GM23338 (cell line): Measurements from ENCODE around the gene RAD51B. TPM values are rescaled to one million over a fixed set of nuclear protein-coding genes. Genes with fewer than 3 reads are reported as not detected.

Source experiments
- ATAC-seq: fragments of 200-7000 bp; cut with Tn5 transposase; 3 replicates; pipeline ENCODE4 v1.9.1; 2020
- DNase-seq: peaks from one replicate; pipeline ENCODE4 v3.0.0-alpha.2; 2015; ENCODE audit warnings: low spot score
- H2AFZ ChIP-seq: fragments of 200-600 bp; sonication (generic); 2 replicates; pipeline ENCODE4 v1.8.0; 2016; ENCODE audit warnings: antibody characterized with exemption, mild to moderate bottlenecking, moderate library complexity
- H3F3A ChIP-seq: fragments of 200-600 bp; sonication (generic); replicated peaks from 2 replicates; pipeline ENCODE4 v1.8.0; 2017; ENCODE audit warnings: antibody characterized with exemption, mixed run types, low read depth
- H3K27ac ChIP-seq: fragments of 200-600 bp; sonication (generic); 2 replicates; pipeline ENCODE4 v1.6.1; 2016; ENCODE audit warnings: low read depth
- H3K27me3 ChIP-seq: fragments of 200-600 bp; sonication (generic); 2 replicates; pipeline ENCODE4 v1.8.0; 2016; ENCODE audit warnings: mild to moderate bottlenecking, mixed run types, moderate library complexity; ENCODE audit not compliant: insufficient read depth
- H3K36me3 ChIP-seq: fragments of 200-600 bp; sonication (generic); 2 replicates; pipeline ENCODE4 v1.8.0; 2016; ENCODE audit warnings: mild to moderate bottlenecking; ENCODE audit not compliant: insufficient read depth
- H3K4me1 ChIP-seq: fragments of 200-600 bp; sonication (generic); 2 replicates; pipeline ENCODE4 v1.8.0; 2016; ENCODE audit warnings: mild to moderate bottlenecking, moderate library complexity; ENCODE audit not compliant: insufficient read depth
- H3K4me2 ChIP-seq: fragments of 200-600 bp; sonication (generic); 2 replicates; pipeline ENCODE4 v1.7.1; 2017; ENCODE audit warnings: mixed run types
- H3K4me3 ChIP-seq: fragments of 200-600 bp; sonication (generic); 2 replicates; pipeline ENCODE4 v1.6.1; 2016; ENCODE audit warnings: mixed run types
- H3K79me2 ChIP-seq: fragments of 200-600 bp; sonication (generic); replicated peaks from 2 replicates; pipeline ENCODE4 v1.8.0; 2017; ENCODE audit warnings: mild to moderate bottlenecking; ENCODE audit not compliant: insufficient read depth
- H3K9me2 ChIP-seq: fragments of 200-600 bp; sonication (generic); 2 replicates; pipeline ENCODE4 v1.8.0; 2017; ENCODE audit not compliant: insufficient read depth
- H4K20me1 ChIP-seq: fragments of 200-600 bp; sonication (generic); replicated peaks from 2 replicates; pipeline ENCODE4 v1.8.0; 2017; ENCODE audit warnings: mild to moderate bottlenecking; ENCODE audit not compliant: insufficient read depth
- H3K27ac Mint-ChIP-seq: 2 replicates; pipeline ENCODE4 v1.8.0; 2020; ENCODE audit warnings: inconsistent platforms, mild to moderate bottlenecking, moderate library complexity, mixed read lengths
- H3K27me3 Mint-ChIP-seq: 3 replicates; pipeline ENCODE4 v1.8.0; 2022; ENCODE audit warnings: low read depth, mild to moderate bottlenecking, moderate library complexity, mixed read lengths, inconsistent platforms; ENCODE audit not compliant: insufficient read depth, poor library complexity
- H3K36me3 Mint-ChIP-seq: 3 replicates; pipeline ENCODE4 v1.8.0; 2021; ENCODE audit warnings: low read depth, mild to moderate bottlenecking, inconsistent platforms, moderate library complexity, mixed read lengths
- H3K4me1 Mint-ChIP-seq: 3 replicates; pipeline ENCODE4 v1.8.0; 2020; ENCODE audit warnings: mild to moderate bottlenecking, inconsistent platforms, mixed read lengths
- H3K4me3 Mint-ChIP-seq: 3 replicates; pipeline ENCODE4 v1.8.0; 2021; ENCODE audit warnings: moderate library complexity, mild to moderate bottlenecking, inconsistent platforms, mixed read lengths
- H3K9me3 Mint-ChIP-seq: 3 replicates; pipeline ENCODE4 v1.8.0; 2020; ENCODE audit warnings: moderate library complexity, mild to moderate bottlenecking, inconsistent platforms, mixed read lengths
- CREB1 ChIP-seq: fragments of 250-450 bp; sonication (Bioruptor Pico); IDR thresholded peaks from 2 replicates; pipeline ENCODE4 v1.5.0; 2020; ENCODE audit warnings: low read depth, mild to moderate bottlenecking, moderate library complexity
- EZH2 ChIP-seq: fragments of 200-600 bp; sonication (generic); IDR thresholded peaks from one replicate; pipeline ENCODE4 v1.8.0; 2017; ENCODE audit warnings: antibody characterized with exemption, mild to moderate bottlenecking, low read depth; ENCODE audit not compliant: unreplicated experiment
- EZH2phosphoT487 ChIP-seq: fragments of 200-600 bp; sonication (generic); IDR thresholded peaks from one replicate; pipeline ENCODE4 v1.8.1; 2018; ENCODE audit warnings: antibody characterized with exemption; ENCODE audit not compliant: unreplicated experiment
- JUNB ChIP-seq: IDR thresholded peaks from one replicate; pipeline ENCODE4 v1.6.1; 2016; ENCODE audit warnings: antibody characterized with exemption; ENCODE audit not compliant: unreplicated experiment
- NANOG ChIP-seq: IDR thresholded peaks from 2 replicates; pipeline ENCODE4 v1.6.1; 2016; ENCODE audit warnings: antibody characterized with exemption, borderline replicate concordance
- POLR2AphosphoS5 ChIP-seq: IDR thresholded peaks from 2 replicates; pipeline ENCODE4 v1.6.1; 2016; ENCODE audit warnings: antibody characterized with exemption, low read depth
- STAT1 ChIP-seq: IDR thresholded peaks from one replicate; pipeline ENCODE4 v1.6.1; 2016; ENCODE audit warnings: antibody characterized with exemption; ENCODE audit not compliant: unreplicated experiment
- ZNF114 ChIP-seq: fragments of 250-450 bp; sonication (Bioruptor Pico); IDR thresholded peaks from 2 replicates; pipeline ENCODE4 v1.5.0; 2020; ENCODE audit warnings: mild to moderate bottlenecking, moderate library complexity
- ZNF331 ChIP-seq: fragments of 250-450 bp; sonication (Bioruptor Pico); IDR thresholded peaks from 2 replicates; pipeline ENCODE4 v1.5.0; 2020; ENCODE audit warnings: low read depth, mild to moderate bottlenecking, moderate library complexity
- polyA plus RNA-seq: library from polyadenylated mRNA; unstranded; fragments of >200 nt; fragmentation: Nextera tagmentation; extraction: Ambion mirVana; gene quantifications from 2 replicates; pipeline ENCODE4 v1.2.1, GENCODE V29; 2016
- total RNA-seq: library from RNA; depleted of rRNA; stranded (reverse); fragments of >200 nt; shearing (Covaris generic); gene quantifications from 2 replicates; pipeline ENCODE4 v1.2.3, GENCODE V29; 2014
- TF ChIP-seq, protein P1 (sequence below): fragments of 250-450 bp; sonication (Bioruptor Pico); IDR thresholded peaks from 2 replicates; pipeline ENCODE4 v1.5.0; 2020; ENCODE audit warnings: mild to moderate bottlenecking, moderate library complexity
- TF ChIP-seq, protein P2 (sequence below): IDR thresholded peaks from 2 replicates; pipeline ENCODE4 v1.6.1; 2016; ENCODE audit warnings: antibody characterized with exemption
- TF ChIP-seq, protein P3 (sequence below), 2 experiments: fragments of 200-600 bp in 1 of 2; sonication (generic) in 1 of 2; conservative IDR thresholded peaks; 2 replicates each; pipeline versions ENCODE4 v1.5.1 to v1.6.1; 2016 to 2017; ENCODE audit warnings: antibody characterized with exemption in 2 of 2, low read depth in 2 of 2, mild to moderate bottlenecking in 2 of 2, moderate library complexity in 1 of 2
- TF ChIP-seq, protein P4 (sequence below): IDR thresholded peaks from one replicate; pipeline ENCODE4 v1.6.1; 2018; ENCODE audit warnings: antibody characterized with exemption; ENCODE audit not compliant: unreplicated experiment

The RAD51B gene
- total and polyA plus RNA-seq, 2 experiments from 2014 or later, result 15.7 to 29.1 TPM

DNA sequence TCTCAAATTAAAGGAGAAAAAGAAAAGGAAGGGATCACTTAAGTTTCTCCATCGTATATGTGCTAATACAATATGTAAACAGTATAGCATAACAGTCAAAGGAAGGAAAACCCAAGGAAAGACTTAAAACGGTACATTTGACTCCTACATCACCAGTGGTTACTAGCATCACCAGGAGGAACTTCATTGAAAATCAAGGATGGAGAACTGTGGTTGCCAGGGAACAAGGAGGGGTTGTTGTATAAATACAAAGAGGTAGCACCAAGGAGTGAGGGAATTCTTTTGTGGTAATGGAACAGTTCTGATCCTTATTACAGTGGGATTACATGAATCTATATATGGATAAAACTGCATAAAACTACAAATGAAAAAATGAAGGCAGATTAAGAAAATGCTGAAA lies 4.8 kb upstream of the RAD51B start:
- Histone ChIP-seq H3K4me1 (peaks cover 10% of the 10 kb centered on the region), H3K79me2 (peaks cover 21% of the 10 kb centered on the region), H2AFZ (no peak overlapping the region), H3K27ac (no peak overlapping the region), H3F3A (no peaks in the 10 kb centered on the region), H3K27me3 (no peaks in the 10 kb centered on the region), H3K4me3 (peak overlapping the region; percentile 71), H4K20me1 (no peaks in the 10 kb centered on the region), H3K4me2 (peak overlapping the region; percentile 95), H3K36me3 (peaks cover 16% of the 10 kb centered on the region; the same call in 1 of the 2 replicates), H3K9me2 (no peaks in the 10 kb centered on the region)
- peak overlapping the region; percentile 93 for H3K4me3 Mint-ChIP-seq
- H3K27ac Mint-ChIP-seq, result no peak overlapping the region
- peaks cover 14% of the 10 kb centered on the region for H3K27me3 Mint-ChIP-seq
- H3K36me3 Mint-ChIP-seq, result peaks cover 21% of the 10 kb centered on the region
- H3K4me1 Mint-ChIP-seq, result peaks cover 17% of the 10 kb centered on the region
- ATAC-seq (no peak), DNase-seq (peak; percentile 46)
- no peaks in the 10 kb centered on the region for H3K9me3 Mint-ChIP-seq
- TF ChIP-seq ZNF114 (CRISPR knock-in tag), result no peak
- TF ChIP-seq, protein P1, sequence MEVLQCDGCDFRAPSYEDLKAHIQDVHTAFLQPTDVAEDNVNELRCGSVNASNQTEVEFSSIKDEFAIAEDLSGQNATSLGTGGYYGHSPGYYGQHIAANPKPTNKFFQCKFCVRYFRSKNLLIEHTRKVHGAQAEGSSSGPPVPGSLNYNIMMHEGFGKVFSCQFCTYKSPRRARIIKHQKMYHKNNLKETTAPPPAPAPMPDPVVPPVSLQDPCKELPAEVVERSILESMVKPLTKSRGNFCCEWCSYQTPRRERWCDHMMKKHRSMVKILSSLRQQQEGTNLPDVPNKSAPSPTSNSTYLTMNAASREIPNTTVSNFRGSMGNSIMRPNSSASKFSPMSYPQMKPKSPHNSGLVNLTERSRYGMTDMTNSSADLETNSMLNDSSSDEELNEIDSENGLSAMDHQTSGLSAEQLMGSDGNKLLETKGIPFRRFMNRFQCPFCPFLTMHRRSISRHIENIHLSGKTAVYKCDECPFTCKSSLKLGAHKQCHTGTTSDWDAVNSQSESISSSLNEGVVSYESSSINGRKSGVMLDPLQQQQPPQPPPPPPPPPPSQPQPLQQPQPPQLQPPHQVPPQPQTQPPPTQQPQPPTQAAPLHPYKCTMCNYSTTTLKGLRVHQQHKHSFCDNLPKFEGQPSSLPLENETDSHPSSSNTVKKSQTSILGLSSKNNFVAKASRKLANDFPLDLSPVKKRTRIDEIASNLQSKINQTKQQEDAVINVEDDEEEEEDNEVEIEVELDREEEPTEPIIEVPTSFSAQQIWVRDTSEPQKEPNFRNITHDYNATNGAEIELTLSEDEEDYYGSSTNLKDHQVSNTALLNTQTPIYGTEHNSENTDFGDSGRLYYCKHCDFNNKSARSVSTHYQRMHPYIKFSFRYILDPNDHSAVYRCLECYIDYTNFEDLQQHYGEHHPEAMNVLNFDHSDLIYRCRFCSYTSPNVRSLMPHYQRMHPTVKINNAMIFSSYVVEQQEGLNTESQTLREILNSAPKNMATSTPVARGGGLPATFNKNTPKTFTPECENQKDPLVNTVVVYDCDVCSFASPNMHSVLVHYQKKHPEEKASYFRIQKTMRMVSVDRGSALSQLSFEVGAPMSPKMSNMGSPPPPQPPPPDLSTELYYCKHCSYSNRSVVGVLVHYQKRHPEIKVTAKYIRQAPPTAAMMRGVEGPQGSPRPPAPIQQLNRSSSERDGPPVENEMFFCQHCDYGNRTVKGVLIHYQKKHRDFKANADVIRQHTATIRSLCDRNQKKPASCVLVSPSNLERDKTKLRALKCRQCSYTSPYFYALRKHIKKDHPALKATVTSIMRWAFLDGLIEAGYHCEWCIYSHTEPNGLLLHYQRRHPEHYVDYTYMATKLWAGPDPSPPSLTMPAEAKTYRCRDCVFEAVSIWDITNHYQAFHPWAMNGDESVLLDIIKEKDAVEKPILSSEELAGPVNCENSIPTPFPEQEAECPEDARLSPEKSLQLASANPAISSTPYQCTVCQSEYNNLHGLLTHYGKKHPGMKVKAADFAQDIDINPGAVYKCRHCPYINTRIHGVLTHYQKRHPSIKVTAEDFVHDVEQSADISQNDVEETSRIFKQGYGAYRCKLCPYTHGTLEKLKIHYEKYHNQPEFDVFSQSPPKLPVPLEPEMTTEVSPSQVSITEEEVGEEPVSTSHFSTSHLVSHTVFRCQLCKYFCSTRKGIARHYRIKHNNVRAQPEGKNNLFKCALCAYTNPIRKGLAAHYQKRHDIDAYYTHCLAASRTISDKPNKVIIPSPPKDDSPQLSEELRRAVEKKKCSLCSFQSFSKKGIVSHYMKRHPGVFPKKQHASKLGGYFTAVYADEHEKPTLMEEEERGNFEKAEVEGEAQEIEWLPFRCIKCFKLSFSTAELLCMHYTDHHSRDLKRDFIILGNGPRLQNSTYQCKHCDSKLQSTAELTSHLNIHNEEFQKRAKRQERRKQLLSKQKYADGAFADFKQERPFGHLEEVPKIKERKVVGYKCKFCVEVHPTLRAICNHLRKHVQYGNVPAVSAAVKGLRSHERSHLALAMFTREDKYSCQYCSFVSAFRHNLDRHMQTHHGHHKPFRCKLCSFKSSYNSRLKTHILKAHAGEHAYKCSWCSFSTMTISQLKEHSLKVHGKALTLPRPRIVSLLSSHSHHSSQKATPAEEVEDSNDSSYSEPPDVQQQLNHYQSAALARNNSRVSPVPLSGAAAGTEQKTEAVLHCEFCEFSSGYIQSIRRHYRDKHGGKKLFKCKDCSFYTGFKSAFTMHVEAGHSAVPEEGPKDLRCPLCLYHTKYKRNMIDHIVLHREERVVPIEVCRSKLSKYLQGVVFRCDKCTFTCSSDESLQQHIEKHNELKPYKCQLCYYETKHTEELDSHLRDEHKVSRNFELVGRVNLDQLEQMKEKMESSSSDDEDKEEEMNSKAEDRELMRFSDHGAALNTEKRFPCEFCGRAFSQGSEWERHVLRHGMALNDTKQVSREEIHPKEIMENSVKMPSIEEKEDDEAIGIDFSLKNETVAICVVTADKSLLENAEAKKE, result no peak
- TF ChIP-seq EZH2, result no peak
- TF ChIP-seq CREB1, result no peak
- TF ChIP-seq JUNB, result no peak
- TF ChIP-seq, protein P2, sequence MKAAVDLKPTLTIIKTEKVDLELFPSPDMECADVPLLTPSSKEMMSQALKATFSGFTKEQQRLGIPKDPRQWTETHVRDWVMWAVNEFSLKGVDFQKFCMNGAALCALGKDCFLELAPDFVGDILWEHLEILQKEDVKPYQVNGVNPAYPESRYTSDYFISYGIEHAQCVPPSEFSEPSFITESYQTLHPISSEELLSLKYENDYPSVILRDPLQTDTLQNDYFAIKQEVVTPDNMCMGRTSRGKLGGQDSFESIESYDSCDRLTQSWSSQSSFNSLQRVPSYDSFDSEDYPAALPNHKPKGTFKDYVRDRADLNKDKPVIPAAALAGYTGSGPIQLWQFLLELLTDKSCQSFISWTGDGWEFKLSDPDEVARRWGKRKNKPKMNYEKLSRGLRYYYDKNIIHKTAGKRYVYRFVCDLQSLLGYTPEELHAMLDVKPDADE, result no peak
- TF ChIP-seq, protein P3, sequence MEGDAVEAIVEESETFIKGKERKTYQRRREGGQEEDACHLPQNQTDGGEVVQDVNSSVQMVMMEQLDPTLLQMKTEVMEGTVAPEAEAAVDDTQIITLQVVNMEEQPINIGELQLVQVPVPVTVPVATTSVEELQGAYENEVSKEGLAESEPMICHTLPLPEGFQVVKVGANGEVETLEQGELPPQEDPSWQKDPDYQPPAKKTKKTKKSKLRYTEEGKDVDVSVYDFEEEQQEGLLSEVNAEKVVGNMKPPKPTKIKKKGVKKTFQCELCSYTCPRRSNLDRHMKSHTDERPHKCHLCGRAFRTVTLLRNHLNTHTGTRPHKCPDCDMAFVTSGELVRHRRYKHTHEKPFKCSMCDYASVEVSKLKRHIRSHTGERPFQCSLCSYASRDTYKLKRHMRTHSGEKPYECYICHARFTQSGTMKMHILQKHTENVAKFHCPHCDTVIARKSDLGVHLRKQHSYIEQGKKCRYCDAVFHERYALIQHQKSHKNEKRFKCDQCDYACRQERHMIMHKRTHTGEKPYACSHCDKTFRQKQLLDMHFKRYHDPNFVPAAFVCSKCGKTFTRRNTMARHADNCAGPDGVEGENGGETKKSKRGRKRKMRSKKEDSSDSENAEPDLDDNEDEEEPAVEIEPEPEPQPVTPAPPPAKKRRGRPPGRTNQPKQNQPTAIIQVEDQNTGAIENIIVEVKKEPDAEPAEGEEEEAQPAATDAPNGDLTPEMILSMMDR (conservative IDR thresholded peaks at IDR 0.05; ENCODE audit: low read depth in 2 of 2), result no peak
- TF ChIP-seq, protein P4, sequence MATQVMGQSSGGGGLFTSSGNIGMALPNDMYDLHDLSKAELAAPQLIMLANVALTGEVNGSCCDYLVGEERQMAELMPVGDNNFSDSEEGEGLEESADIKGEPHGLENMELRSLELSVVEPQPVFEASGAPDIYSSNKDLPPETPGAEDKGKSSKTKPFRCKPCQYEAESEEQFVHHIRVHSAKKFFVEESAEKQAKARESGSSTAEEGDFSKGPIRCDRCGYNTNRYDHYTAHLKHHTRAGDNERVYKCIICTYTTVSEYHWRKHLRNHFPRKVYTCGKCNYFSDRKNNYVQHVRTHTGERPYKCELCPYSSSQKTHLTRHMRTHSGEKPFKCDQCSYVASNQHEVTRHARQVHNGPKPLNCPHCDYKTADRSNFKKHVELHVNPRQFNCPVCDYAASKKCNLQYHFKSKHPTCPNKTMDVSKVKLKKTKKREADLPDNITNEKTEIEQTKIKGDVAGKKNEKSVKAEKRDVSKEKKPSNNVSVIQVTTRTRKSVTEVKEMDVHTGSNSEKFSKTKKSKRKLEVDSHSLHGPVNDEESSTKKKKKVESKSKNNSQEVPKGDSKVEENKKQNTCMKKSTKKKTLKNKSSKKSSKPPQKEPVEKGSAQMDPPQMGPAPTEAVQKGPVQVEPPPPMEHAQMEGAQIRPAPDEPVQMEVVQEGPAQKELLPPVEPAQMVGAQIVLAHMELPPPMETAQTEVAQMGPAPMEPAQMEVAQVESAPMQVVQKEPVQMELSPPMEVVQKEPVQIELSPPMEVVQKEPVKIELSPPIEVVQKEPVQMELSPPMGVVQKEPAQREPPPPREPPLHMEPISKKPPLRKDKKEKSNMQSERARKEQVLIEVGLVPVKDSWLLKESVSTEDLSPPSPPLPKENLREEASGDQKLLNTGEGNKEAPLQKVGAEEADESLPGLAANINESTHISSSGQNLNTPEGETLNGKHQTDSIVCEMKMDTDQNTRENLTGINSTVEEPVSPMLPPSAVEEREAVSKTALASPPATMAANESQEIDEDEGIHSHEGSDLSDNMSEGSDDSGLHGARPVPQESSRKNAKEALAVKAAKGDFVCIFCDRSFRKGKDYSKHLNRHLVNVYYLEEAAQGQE, result no peak
- TF ChIP-seq NANOG, result no peak
- no peak for TF ChIP-seq STAT1
- TF ChIP-seq EZH2phosphoT487, result no peak
- TF ChIP-seq ZNF331 (CRISPR knock-in tag), result no peak
- TF ChIP-seq POLR2AphosphoS5, result no peak
